Measurements from ENCODE around the gene TCAF1.
"Not testable (repeated sequence)": the region's sequence is repeated elsewhere in the genome, so short reads cannot be mapped to it uniquely, and the experiment has no call there.

Gene TCAF1

GRCh38 chr7:143905509-143905908 is 3.5 kb upstream of the TCAF1 start:
- no peak for DNase-seq (ENCODE audit: low read depth)

GRCh38 chr7:143902332-143902899 is 440 bp upstream of the TCAF1 start:
- DNase-seq (ENCODE audit: low read depth): no peak

- DNase-seq (ENCODE audit: low read depth): no peak
These were observed 676 bp downstream of the TCAF1 start for GRCh38 chr7:143901332-143901667.

GRCh38 chr7:143900230-143900766 is 1.7 kb downstream of the TCAF1 start:
- no peak for DNase-seq (ENCODE audit: low read depth)

GRCh38 chr7:143898810-143899209 is 3.2 kb downstream of the TCAF1 start:
- DNase-seq (ENCODE audit: low read depth): no peak

- no peak for DNase-seq (ENCODE audit: low read depth)
These were observed 5.3 kb downstream of the TCAF1 start for GRCh38 chr7:143896667-143897066.

- no peak for DNase-seq (ENCODE audit: low read depth)
These were observed 9.3 kb downstream of the TCAF1 start for GRCh38 chr7:143892527-143893300.

GRCh38 chr7:143891457-143891856 is 10.5 kb downstream of the TCAF1 start:
- DNase-seq (ENCODE audit: low read depth): no peak

- DNase-seq (ENCODE audit: low read depth): no peak
These were observed 11.4 kb downstream of the TCAF1 start for GRCh38 chr7:143890558-143890957.

- DNase-seq (ENCODE audit: low read depth): no peak
These were observed 12.9 kb downstream of the TCAF1 start for GRCh38 chr7:143889068-143889467.

- DNase-seq (ENCODE audit: low read depth): no peak
These were observed 15.0 kb downstream of the TCAF1 start for GRCh38 chr7:143886826-143887477.

- DNase-seq (ENCODE audit: low read depth): no peak
These were observed 16.0 kb downstream of the TCAF1 start for GRCh38 chr7:143885951-143886350.

GRCh38 chr7:143884969-143885559 is 16.9 kb downstream of the TCAF1 start:
- DNase-seq (ENCODE audit: low read depth): peak; percentile 10

- no peak for DNase-seq (ENCODE audit: low read depth)
These were observed 17.6 kb downstream of the TCAF1 start for GRCh38 chr7:143884241-143884968.

GRCh38 chr7:143882604-143883078 is 19.3 kb downstream of the TCAF1 start:
- no peak for DNase-seq (ENCODE audit: low read depth)

- DNase-seq (ENCODE audit: low read depth): no peak
These were observed 19.9 kb downstream of the TCAF1 start for GRCh38 chr7:143882020-143882603.

GRCh38 chr7:143878884-143879283 is 23.1 kb downstream of the TCAF1 start:
- no peak for DNase-seq (ENCODE audit: low read depth)

- no peak for DNase-seq (ENCODE audit: low read depth)
These were observed 24.9 kb downstream of the TCAF1 start for GRCh38 chr7:143877098-143877497.

- no peak for DNase-seq (ENCODE audit: low read depth)
These were observed 25.8 kb downstream of the TCAF1 start for GRCh38 chr7:143876218-143876617.

- DNase-seq (ENCODE audit: low read depth): not testable (repeated sequence)
These were observed 28.7 kb downstream of the TCAF1 start for GRCh38 chr7:143873242-143873641.

GRCh38 chr7:143871534-143871933 is 30.4 kb downstream of the TCAF1 start:
- DNase-seq (ENCODE audit: low read depth): not testable (repeated sequence)
